Testis (tissue), 3 donors: ENCODE results near the gene MEIS2. TPM values are rescaled to one million over a fixed set of nuclear protein-coding genes. Genes with fewer than 3 reads are reported as not detected.
"Not testable (repeated sequence)": the region's sequence is repeated elsewhere in the genome, so short reads cannot be mapped to it uniquely, and the experiment has no call there.

ENCODE experiments used
- DNase-seq: peaks from one replicate; pipeline ENCODE4 v3.0.0-alpha.2; 2019
- H3K27ac ChIP-seq, 2 donors: fragments of 200-600 bp; sonication (generic); one replicate each; pipeline ENCODE4 v1.5.1; 2019
- H3K27me3 ChIP-seq: fragments of 200-600 bp; sonication (generic); one replicate; pipeline ENCODE4 v1.5.1; 2019
- H3K36me3 ChIP-seq: fragments of 200-600 bp; sonication (generic); one replicate; pipeline ENCODE4 v1.5.1; 2017; ENCODE audit warnings: low read depth; ENCODE audit errors: missing control alignments
- H3K4me1 ChIP-seq: fragments of 200-600 bp; sonication (generic); one replicate; pipeline ENCODE4 v1.5.1; 2019
- H3K4me3 ChIP-seq, 2 donors: fragments of 200-600 bp; sonication (generic); one replicate each; pipeline ENCODE4 v1.5.1; 2017 to 2019
- H3K9me3 ChIP-seq: fragments of 200-600 bp; sonication (generic); one replicate; pipeline ENCODE4 v1.5.1; 2017
- CTCF ChIP-seq, 3 experiments: fragments of 450-650 bp in 2 of 3; fragments of 200-600 bp in 1 of 3; sonication (generic) in 1 of 3; IDR thresholded peaks; one replicate each; pipeline ENCODE4 v1.5.1; 2016 to 2019; ENCODE audit warnings: antibody characterized with exemption in 3 of 3, mild to moderate bottlenecking in 2 of 3, moderate library complexity in 1 of 3
- POLR2A ChIP-seq: fragments of 450-650 bp; IDR thresholded peaks from one replicate; pipeline ENCODE4 v1.6.1; 2017; ENCODE audit warnings: antibody characterized with exemption, mild to moderate bottlenecking, moderate library complexity
- WGBS, 2 donors: methylation state at CpG; one replicate each; pipeline ENCODE4 v1.1.5; 2018; 5-methylcytosine and 5-hydroxymethylcytosine counted together
- intact Hi-C: fragments of 100-400 bp; cut with DNase I; formaldehyde crosslinking; loops from one replicate; pipeline ENCODE4 v1.15.1; 2023; ENCODE audit warnings: low total_unique reads
- polyA plus RNA-seq: library from polyadenylated mRNA; stranded (reverse); fragments of 350-450 nt; fragmentation: Illumina TruSeq; extraction: RNeasy Lipid Tissue Mini Kit (QIAGEN cat#74804); gene quantifications from one replicate; pipeline ENCODE4 v1.2.3, GENCODE V29; 2014; ENCODE audit warnings: low read depth, low replicate concordance; ENCODE audit not compliant: insufficient read depth
- total RNA-seq, 2 donors: library from RNA; depleted of rRNA; stranded (reverse); fragments of >200 nt; gene quantifications; one replicate each; pipeline ENCODE4 v1.2.3, GENCODE V29; 2016

The MEIS2 gene
- total and polyA plus RNA-seq, 3 donors from 2014 or later, result 7.0 to 19.4 (median 15.7) TPM

DNA sequence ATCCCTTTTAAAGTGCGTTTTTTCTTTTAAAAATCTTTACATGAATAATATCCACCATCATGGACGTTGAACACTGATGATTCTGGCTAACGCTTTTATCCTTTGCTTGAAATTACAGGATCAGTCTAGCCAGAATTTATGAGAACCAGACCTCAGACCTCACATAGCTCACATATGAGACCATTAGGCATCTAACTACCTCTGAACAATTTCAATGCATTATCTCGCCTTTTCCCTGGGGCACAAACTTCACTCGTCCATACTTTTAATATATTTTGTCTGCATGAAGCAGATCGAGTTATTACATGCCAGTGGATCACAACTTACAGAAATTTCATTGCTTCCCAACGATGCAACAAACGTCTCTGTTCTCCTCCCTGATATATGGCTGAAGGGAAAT, 105.6 kb downstream of the MEIS2 start:
- Histone ChIP-seq H3K36me3 (no peaks in the 10 kb centered on the region), H3K27ac (no peak overlapping the region), H3K4me1 (no peaks in the 10 kb centered on the region), H3K4me3 (no peak overlapping the region), H3K27me3 (no peaks in the 10 kb centered on the region), H3K9me3 (no peaks in the 10 kb centered on the region)
- no peak for DNase-seq
- intact Hi-C loops, result no loop called here
- no peak for TF ChIP-seq CTCF (IDR thresholded peaks at IDR 0.05)
- TF ChIP-seq POLR2A, result no peak
- WGBS, 2 donors, result 86 to 87% methylated on average over 8 of the region's 8 CpGs

GRCh38 chr15:36992454-36992853, 107.9 kb downstream of the MEIS2 start:
- Histone ChIP-seq H3K27ac (no peak overlapping the region), H3K9me3 (no peaks in the 10 kb centered on the region), H3K36me3 (no peaks in the 10 kb centered on the region), H3K4me3 (no peak overlapping the region), H3K4me1 (no peaks in the 10 kb centered on the region), H3K27me3 (no peaks in the 10 kb centered on the region)
- WGBS, 2 donors, result 83 to 89% methylated on average over 5 of the region's 5 CpGs
- no peak for DNase-seq
- intact Hi-C loops, result no loop called here
- no peak for TF ChIP-seq POLR2A
- no peak for TF ChIP-seq CTCF (IDR thresholded peaks at IDR 0.05)

DNA sequence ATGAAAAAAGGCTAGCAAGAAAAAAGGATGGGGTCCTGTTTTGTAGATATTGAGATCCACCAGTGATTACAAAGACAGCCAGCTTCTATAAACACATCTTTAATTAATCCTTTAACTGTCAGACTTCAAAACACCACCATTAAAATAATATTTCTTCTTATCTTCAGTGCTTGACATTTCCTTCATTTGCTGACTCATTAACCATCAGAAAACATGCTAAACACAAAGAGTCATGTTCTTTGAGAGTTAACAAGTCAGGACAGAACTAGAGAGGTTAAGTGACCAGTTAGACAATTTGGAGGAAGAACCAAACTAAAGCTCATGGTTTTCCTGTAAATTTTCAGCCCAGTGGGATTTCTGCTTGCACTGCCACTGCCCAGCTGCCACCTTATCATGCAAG, 111.4 kb downstream of the MEIS2 start:
- intact Hi-C loops, result no loop called here

GRCh38 chr15:36982430-36982829, 117.9 kb downstream of the MEIS2 start:
- intact Hi-C loops, result no loop called here
- Histone ChIP-seq H3K4me1 (no peaks in the 10 kb centered on the region), H3K9me3 (no peaks in the 10 kb centered on the region), H3K27me3 (no peaks in the 10 kb centered on the region), H3K27ac (no peak overlapping the region), H3K36me3 (no peaks in the 10 kb centered on the region), H3K4me3 (no peak overlapping the region)
- DNase-seq, result no peak
- no peak for TF ChIP-seq POLR2A
- no peak for TF ChIP-seq CTCF (IDR thresholded peaks at IDR 0.05)

More for the DNA sequence above, 111.4 kb downstream of the MEIS2 start:
- DNase-seq, result no peak
- H3K9me3 ChIP-seq, result no peaks in the 10 kb centered on the region
- TF ChIP-seq POLR2A, result no peak
- TF ChIP-seq CTCF (IDR thresholded peaks at IDR 0.05), result no peak
- H3K27me3 ChIP-seq, result no peaks in the 10 kb centered on the region
- H3K4me3 ChIP-seq, result no peak overlapping the region
- no peaks in the 10 kb centered on the region for H3K36me3 ChIP-seq
- H3K27ac ChIP-seq, result no peak overlapping the region
- H3K4me1 ChIP-seq, result no peaks in the 10 kb centered on the region

DNA sequence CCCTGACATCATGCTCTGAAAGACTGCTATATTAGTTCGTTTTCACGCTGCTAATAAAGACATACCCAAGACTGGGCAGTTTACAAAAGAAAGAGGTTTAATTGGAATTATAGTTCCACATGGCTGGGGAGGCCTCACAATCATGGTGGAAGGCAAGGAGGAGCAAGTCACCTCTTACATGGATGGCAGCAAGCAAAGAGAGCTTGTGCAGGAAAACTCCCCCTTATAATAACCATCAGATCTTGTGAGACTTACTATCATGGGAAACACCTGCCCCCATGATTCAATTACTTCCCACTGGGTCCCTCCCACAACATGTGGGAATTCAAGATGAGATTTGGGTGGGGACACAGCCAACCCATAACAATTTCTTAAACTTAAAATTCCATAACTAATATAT, 120.1 kb downstream of the MEIS2 start:
- intact Hi-C loops, DNase-seq, H3K36me3 ChIP-seq, H3K27me3 ChIP-seq, H3K27ac ChIP-seq, H3K4me1 ChIP-seq, H3K9me3 ChIP-seq, H3K4me3 ChIP-seq: not testable (repeated sequence)
- WGBS, 2 donors, result 80 to 92% methylated on average over 2 of the region's 2 CpGs
